Activated T-cell treated with anti-CD3 and anti-CD28 coated beads for 1 hour (primary cell): ENCODE measurements around the gene IL13RA2.

Experiments used
- DNase-seq: peaks from one replicate; pipeline ENCODE4 v3.0.0-alpha.2; 2020; ENCODE audit warnings: low read depth

Gene IL13RA2

GRCh38 chrX:115017455-115017854 lies at the start of gene IL13RA2:
TSS of gene IL13RA2 (minus strand) at chrX:115017616. CDS start at chrX:115017269, 347 bp downstream.
- no peak for DNase-seq

GRCh38 chrX:115065304-115065703 lies 47.9 kb upstream of the IL13RA2 start:
- no peak for DNase-seq

GRCh38 chrX:115060013-115060412 lies 42.6 kb upstream of the IL13RA2 start:
- no peak for DNase-seq

GRCh38 chrX:115058276-115058675 lies 40.9 kb upstream of the IL13RA2 start:
- DNase-seq: no peak

GRCh38 chrX:115054876-115055275 lies 37.5 kb upstream of the IL13RA2 start:
- no peak for DNase-seq

GRCh38 chrX:115053223-115053622 lies 35.8 kb upstream of the IL13RA2 start:
- DNase-seq: no peak

GRCh38 chrX:115047715-115048114 lies 30.3 kb upstream of the IL13RA2 start:
- DNase-seq: no peak

- DNase-seq: no peak
Observed at GRCh38 chrX:115047181-115047580, 29.8 kb upstream of the IL13RA2 start.

GRCh38 chrX:115040417-115040816 lies 23.0 kb upstream of the IL13RA2 start:
- DNase-seq: no peak

- DNase-seq: no peak
Observed at GRCh38 chrX:115038406-115038805, 21.0 kb upstream of the IL13RA2 start.

GRCh38 chrX:115036029-115036428 lies 18.6 kb upstream of the IL13RA2 start:
- no peak for DNase-seq

GRCh38 chrX:115031989-115032388 lies 14.6 kb upstream of the IL13RA2 start:
- no peak for DNase-seq

GRCh38 chrX:115030625-115031024 lies 13.2 kb upstream of the IL13RA2 start:
- DNase-seq: no peak

- no peak for DNase-seq
Observed at GRCh38 chrX:115029869-115030570, 12.6 kb upstream of the IL13RA2 start.

- no peak for DNase-seq
Observed at GRCh38 chrX:115029440-115029839, 12.0 kb upstream of the IL13RA2 start.

GRCh38 chrX:115023811-115024210 lies 6.4 kb upstream of the IL13RA2 start:
- DNase-seq: no peak

GRCh38 chrX:115023139-115023538 lies 5.7 kb upstream of the IL13RA2 start:
- no peak for DNase-seq

- no peak for DNase-seq
Observed at GRCh38 chrX:115021121-115021520, 3.7 kb upstream of the IL13RA2 start.

GRCh38 chrX:115018944-115019343 lies 1.5 kb upstream of the IL13RA2 start:
- DNase-seq: no peak

- DNase-seq: no peak
Observed at GRCh38 chrX:115018040-115018647, 728 bp upstream of the IL13RA2 start.

GRCh38 chrX:115013705-115014104 lies 3.7 kb downstream of the IL13RA2 start:
- DNase-seq: no peak

- DNase-seq: no peak
Observed at GRCh38 chrX:115011428-115011827, 6.0 kb downstream of the IL13RA2 start.

- DNase-seq: no peak
Observed at GRCh38 chrX:114999906-115000305, 17.5 kb downstream of the IL13RA2 start.

- DNase-seq: no peak
Observed at GRCh38 chrX:114997779-114998178, 19.6 kb downstream of the IL13RA2 start.
